ENCODE results near the gene MRM1.

MRM1 gene

GRCh38 chr17:36632916-36633771, 31.8 kb downstream of the MRM1 start:
- no peak for DNase-seq

GRCh38 chr17:36640346-36640745, 39.0 kb downstream of the MRM1 start:
- DNase-seq = no peak

- no peak for DNase-seq
These were observed 39.5 kb downstream of the MRM1 start for GRCh38 chr17:36640836-36641235.

- no peak for DNase-seq
These were observed 40.0 kb downstream of the MRM1 start for GRCh38 chr17:36641331-36641876.

- DNase-seq = no peak
These were observed 40.8 kb downstream of the MRM1 start for GRCh38 chr17:36641877-36642845.

- no peak for DNase-seq
These were observed 41.8 kb downstream of the MRM1 start for GRCh38 chr17:36643086-36643685.

- no peak for DNase-seq
These were observed 44.0 kb downstream of the MRM1 start for GRCh38 chr17:36645422-36645821.

GRCh38 chr17:36647636-36648035, 46.3 kb downstream of the MRM1 start:
- no peak for DNase-seq

- DNase-seq = no peak
These were observed 48.9 kb downstream of the MRM1 start for GRCh38 chr17:36650096-36650775.

- no peak for DNase-seq
These were observed 52.0 kb downstream of the MRM1 start for GRCh38 chr17:36653374-36653773.

GRCh38 chr17:36653856-36654255, 52.5 kb downstream of the MRM1 start:
- no peak for DNase-seq

GRCh38 chr17:36655726-36656125, 54.3 kb downstream of the MRM1 start:
- DNase-seq = no peak

- peak; percentile 6 for DNase-seq
These were observed 56.0 kb downstream of the MRM1 start for GRCh38 chr17:36657390-36657762.

GRCh38 chr17:36657763-36658490, 56.5 kb downstream of the MRM1 start:
- peak; percentile 6 for DNase-seq
